ENCODE results near the gene ZNF805. TPM values are rescaled to one million over a fixed set of nuclear protein-coding genes. Genes with fewer than 3 reads are reported as not detected.
A peak's percentile ranks its signal among the peaks of the same experiment; 100 is the strongest.

The ZNF805 gene
- total RNA-seq, 4 donors from 2014 or later: 7.4 to 17.0 (median 10.1) TPM

DNA sequence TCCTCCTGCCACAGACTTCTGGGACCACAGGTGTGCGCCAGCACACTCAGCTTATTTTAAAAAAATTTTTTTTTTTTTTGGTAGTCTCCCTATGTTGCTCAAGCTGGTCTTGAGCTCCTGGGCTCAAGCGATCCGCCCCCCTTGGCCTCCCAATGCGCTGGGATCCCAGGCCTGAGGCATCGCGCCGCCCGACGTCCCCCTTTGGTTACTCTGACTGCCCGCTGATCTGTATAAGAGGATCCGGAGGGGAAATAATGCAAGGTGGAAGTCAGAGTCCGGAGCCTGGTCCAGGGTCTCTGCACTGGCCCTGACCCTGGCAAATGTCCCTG, 486 bp upstream of the ZNF805 start:
- Histone ChIP-seq H3K9me3 (no peaks in the 10 kb centered on the region), H3K36me3 (peaks cover 0 to 14% (median 0%) of the 10 kb centered on the region in 3 donors), H3K4me1 (peaks cover 0 to 15% (median 2%) of the 10 kb centered on the region in 4 donors), H3K4me3 (peak overlapping the region; percentile 73 to 88 (median 84)), H3K27me3 (no peaks in the 10 kb centered on the region), H3K27ac (peak overlapping the region; percentile 86 to 92 (median 90))
- DNase-seq: no peak
- no peak for TF ChIP-seq POLR2A (IDR thresholded peaks at IDR 0.05)
- TF ChIP-seq, protein P1, sequence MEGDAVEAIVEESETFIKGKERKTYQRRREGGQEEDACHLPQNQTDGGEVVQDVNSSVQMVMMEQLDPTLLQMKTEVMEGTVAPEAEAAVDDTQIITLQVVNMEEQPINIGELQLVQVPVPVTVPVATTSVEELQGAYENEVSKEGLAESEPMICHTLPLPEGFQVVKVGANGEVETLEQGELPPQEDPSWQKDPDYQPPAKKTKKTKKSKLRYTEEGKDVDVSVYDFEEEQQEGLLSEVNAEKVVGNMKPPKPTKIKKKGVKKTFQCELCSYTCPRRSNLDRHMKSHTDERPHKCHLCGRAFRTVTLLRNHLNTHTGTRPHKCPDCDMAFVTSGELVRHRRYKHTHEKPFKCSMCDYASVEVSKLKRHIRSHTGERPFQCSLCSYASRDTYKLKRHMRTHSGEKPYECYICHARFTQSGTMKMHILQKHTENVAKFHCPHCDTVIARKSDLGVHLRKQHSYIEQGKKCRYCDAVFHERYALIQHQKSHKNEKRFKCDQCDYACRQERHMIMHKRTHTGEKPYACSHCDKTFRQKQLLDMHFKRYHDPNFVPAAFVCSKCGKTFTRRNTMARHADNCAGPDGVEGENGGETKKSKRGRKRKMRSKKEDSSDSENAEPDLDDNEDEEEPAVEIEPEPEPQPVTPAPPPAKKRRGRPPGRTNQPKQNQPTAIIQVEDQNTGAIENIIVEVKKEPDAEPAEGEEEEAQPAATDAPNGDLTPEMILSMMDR (IDR thresholded peaks at IDR 0.05): no peak

DNA sequence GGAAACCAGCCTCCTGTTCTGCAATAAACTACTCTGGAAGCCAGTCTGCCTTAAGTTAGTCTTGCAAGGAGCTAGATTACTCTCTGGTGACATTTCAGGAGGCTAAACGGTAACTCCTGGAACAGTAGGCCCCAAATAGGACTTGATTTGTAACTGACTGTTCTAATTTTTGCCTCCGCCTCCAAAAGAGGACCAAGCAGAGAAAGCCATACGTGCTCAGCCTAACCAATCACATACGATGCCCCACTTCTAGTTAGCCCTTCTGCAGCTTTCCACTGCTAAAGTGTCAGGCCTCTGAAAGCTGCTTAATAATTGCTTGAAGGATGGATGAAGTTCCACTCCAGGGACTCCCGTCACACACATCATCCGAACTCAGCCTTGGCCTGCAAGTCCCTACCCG, 744 bp downstream of the ZNF805 start:
- DNase-seq: no peak
- no peaks in the 10 kb centered on the region for H3K27me3 ChIP-seq
- peaks cover 0 to 15% (median 2%) of the 10 kb centered on the region in 4 donors for H3K4me1 ChIP-seq
- peaks cover 0 to 24% (median 0%) of the 10 kb centered on the region in 3 donors for H3K36me3 ChIP-seq
- H3K27ac ChIP-seq: peak overlapping the region; percentile 86 to 92 (median 90)
- no peaks in the 10 kb centered on the region for H3K9me3 ChIP-seq
- TF ChIP-seq POLR2A (IDR thresholded peaks at IDR 0.05): no peak
- TF ChIP-seq, protein P1 (IDR thresholded peaks at IDR 0.05): no peak
- H3K4me3 ChIP-seq: peak overlapping the region; percentile 73 to 88 (median 84)

DNA sequence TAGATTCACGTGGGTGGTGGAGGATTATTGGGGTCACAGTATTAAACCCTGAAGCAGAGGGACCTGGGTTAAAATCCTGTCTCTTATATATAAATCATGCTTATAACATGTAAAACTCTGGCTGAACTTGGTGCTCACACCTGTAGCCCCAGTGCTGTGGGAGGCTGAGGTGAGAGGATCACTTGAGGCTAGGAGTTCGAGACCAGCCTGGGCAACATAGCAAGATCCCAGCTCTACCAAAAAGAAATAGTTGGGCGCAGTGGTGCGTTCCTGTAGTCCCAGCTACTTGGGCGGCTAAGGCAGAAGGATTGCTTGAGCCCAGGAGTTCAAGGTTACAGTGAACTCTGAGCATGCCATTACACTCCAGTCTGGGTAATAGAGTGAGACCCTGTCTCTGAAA, 2.4 kb downstream of the ZNF805 start:
- no peak overlapping the region for H3K4me3 ChIP-seq
- no peaks in the 10 kb centered on the region for H3K9me3 ChIP-seq
- TF ChIP-seq POLR2A (IDR thresholded peaks at IDR 0.05): no peak
- TF ChIP-seq, protein P1 (IDR thresholded peaks at IDR 0.05): no peak
- H3K27me3 ChIP-seq: no peaks in the 10 kb centered on the region
- DNase-seq: no peak
- H3K27ac ChIP-seq: no peak overlapping the region
- H3K4me1 ChIP-seq: peaks cover 0 to 15% (median 2%) of the 10 kb centered on the region in 4 donors
- peaks cover 0 to 39% (median 0%) of the 10 kb centered on the region in 3 donors for H3K36me3 ChIP-seq

DNA sequence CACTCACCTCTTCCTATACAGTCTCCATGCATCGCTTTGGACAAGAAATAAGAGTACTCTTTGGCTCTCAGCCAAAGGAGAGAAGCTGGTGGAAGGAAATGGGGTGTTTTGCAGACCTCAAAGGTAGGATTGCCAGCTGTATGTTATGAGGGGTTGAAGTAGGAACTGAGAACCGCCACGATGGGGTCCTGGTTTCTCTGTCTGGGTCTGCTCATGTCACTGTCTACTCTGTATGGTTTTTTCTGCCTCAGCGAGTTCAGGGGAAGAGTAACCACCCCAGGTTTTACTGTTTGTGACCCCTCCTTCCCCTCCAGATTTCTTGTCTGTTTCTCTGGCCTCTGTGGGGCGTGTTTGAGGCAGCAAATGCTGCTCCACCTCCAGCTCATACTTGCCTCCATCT, 4.1 kb downstream of the ZNF805 start:
- DNase-seq: no peak
- H3K4me1 ChIP-seq: peaks cover 0 to 15% (median 2%) of the 10 kb centered on the region in 4 donors
- no peaks in the 10 kb centered on the region for H3K9me3 ChIP-seq
- H3K27ac ChIP-seq: no peak overlapping the region
- peaks cover 0 to 54% (median 0%) of the 10 kb centered on the region in 3 donors for H3K36me3 ChIP-seq
- no peak for TF ChIP-seq POLR2A (IDR thresholded peaks at IDR 0.05)
- TF ChIP-seq, protein P1 (IDR thresholded peaks at IDR 0.05): no peak
- no peak overlapping the region for H3K4me3 ChIP-seq
- no peaks in the 10 kb centered on the region for H3K27me3 ChIP-seq

DNA sequence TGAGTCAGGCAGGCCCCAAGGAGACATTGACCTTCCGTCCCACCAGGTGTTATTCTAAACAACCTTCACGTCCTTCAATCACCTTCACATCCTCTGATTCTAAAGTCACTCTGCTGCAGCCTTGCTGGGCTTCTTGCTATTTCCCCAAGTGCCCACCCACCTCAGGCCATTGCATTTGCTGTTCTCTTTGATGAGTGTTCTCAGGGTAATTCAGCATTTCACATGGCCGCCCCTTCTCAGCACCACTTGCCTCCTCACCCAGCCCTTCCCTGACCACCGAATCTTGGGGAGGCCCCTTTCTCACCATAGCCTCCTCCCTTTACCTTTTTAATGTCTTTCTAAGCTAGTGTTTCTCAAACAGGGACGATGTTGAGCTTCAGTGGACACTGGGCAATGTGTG, 4.6 kb downstream of the ZNF805 start:
- H3K36me3 ChIP-seq: peaks cover 0 to 57% (median 0%) of the 10 kb centered on the region in 3 donors
- no peak overlapping the region for H3K4me3 ChIP-seq

More for the DNA sequence above, 4.6 kb downstream of the ZNF805 start:
- DNase-seq: no peak
- Histone ChIP-seq H3K9me3 (no peaks in the 10 kb centered on the region), H3K4me1 (peaks cover 0 to 15% (median 2%) of the 10 kb centered on the region in 4 donors), H3K27me3 (no peaks in the 10 kb centered on the region), H3K27ac (no peak overlapping the region)
- TF ChIP-seq, protein P1 (IDR thresholded peaks at IDR 0.05): no peak
- no peak for TF ChIP-seq POLR2A (IDR thresholded peaks at IDR 0.05)

Data from Peyer's patch (tissue), 4 donors.